ENCODE data around the gene PFAS. TPM values are rescaled to one million over a fixed set of nuclear protein-coding genes. Genes with fewer than 3 reads are reported as not detected.
A peak's percentile ranks its signal among the peaks of the same experiment; 100 is the strongest.
"Not testable (repeated sequence)": the region's sequence is repeated elsewhere in the genome, so short reads cannot be mapped to it uniquely, and the experiment has no call there.

The PFAS gene, protein sequence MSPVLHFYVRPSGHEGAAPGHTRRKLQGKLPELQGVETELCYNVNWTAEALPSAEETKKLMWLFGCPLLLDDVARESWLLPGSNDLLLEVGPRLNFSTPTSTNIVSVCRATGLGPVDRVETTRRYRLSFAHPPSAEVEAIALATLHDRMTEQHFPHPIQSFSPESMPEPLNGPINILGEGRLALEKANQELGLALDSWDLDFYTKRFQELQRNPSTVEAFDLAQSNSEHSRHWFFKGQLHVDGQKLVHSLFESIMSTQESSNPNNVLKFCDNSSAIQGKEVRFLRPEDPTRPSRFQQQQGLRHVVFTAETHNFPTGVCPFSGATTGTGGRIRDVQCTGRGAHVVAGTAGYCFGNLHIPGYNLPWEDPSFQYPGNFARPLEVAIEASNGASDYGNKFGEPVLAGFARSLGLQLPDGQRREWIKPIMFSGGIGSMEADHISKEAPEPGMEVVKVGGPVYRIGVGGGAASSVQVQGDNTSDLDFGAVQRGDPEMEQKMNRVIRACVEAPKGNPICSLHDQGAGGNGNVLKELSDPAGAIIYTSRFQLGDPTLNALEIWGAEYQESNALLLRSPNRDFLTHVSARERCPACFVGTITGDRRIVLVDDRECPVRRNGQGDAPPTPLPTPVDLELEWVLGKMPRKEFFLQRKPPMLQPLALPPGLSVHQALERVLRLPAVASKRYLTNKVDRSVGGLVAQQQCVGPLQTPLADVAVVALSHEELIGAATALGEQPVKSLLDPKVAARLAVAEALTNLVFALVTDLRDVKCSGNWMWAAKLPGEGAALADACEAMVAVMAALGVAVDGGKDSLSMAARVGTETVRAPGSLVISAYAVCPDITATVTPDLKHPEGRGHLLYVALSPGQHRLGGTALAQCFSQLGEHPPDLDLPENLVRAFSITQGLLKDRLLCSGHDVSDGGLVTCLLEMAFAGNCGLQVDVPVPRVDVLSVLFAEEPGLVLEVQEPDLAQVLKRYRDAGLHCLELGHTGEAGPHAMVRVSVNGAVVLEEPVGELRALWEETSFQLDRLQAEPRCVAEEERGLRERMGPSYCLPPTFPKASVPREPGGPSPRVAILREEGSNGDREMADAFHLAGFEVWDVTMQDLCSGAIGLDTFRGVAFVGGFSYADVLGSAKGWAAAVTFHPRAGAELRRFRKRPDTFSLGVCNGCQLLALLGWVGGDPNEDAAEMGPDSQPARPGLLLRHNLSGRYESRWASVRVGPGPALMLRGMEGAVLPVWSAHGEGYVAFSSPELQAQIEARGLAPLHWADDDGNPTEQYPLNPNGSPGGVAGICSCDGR (N-terminal part only)
- total RNA-seq = 19.3 and 23.7 TPM in 2 replicates

- peak; percentile 72 for DNase-seq (ENCODE audit: low read depth)
Measured at GRCh38 chr17:8248751-8249607, at the start of gene PFAS. PFAS (plus strand) TSS chr17:8249289; CDS start chr17:8253938, 4,649 bp downstream.

DNA sequence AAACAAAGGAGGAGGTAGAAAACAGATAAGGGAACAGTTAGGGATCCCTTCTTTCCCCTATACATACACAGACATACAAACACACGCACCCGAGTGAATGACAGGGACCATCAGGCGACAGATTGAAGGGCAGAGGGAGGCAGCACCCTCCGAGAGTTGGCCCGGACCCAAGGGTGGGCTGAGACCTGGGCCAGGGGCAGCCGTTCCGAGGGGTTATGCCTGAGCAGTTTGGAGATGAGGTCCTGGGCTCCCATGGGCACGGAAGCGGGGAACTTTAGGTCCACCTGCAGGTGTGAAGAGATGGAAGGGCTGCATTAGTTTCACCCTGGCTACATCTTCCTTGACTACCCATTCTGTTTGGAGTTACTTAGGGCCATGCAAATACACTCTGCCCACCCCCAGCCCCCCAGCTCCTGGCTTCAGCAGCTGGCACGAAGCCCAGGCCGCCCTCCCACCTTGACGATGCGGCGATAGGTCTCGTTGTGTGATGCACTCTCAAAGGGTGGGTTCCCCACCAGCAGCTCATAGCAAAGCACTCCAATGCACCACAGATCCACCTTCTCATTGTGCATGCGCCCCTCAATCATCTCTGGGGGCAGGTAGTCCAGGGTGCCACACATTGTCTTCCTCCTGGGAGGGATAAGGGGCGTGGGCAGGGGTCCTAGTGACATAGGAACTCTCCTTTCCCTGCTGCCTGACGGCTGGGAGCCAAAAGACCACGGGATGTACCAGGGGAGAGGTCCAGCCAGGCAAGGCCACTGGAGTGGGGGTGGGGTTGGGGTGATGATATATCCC lies 44.1 kb upstream of the PFAS start:
- DNase-seq (ENCODE audit: low read depth) = no peak

- no peak for DNase-seq (ENCODE audit: low read depth)
Measured at GRCh38 chr17:8206536-8206935, 42.6 kb upstream of the PFAS start.

- DNase-seq (ENCODE audit: low read depth) = peak; percentile 95
Measured at GRCh38 chr17:8209907-8210760, 39.0 kb upstream of the PFAS start, which contains the start of gene AURKB. AURKB (minus strand) TSS chr17:8210575; CDS start chr17:8210224, 351 bp downstream.

- no peak for DNase-seq (ENCODE audit: low read depth)
Measured at GRCh38 chr17:8210761-8211458, 38.2 kb upstream of the PFAS start.

GRCh38 chr17:8212312-8213180 lies 36.5 kb upstream of the PFAS start:
- no peak for DNase-seq (ENCODE audit: low read depth)

DNA sequence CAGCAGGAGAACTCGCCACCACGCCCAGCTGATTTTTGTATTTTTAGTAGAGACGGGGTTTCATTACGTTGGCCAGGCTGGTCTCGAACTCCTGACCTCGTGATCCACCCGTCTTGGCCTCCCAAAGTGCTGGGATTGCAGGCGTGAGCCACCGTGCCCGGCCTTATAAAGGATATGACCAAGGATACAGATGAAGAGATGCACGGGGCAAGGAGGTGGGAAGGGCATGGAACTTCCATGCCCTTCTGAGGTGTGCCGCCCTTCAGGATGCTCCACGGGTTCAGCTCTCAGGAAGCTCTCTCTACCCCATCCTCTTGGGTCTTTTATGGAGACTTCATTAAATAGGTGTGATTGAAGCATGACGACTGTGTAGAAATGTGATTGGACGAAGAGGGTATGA lies 35.1 kb upstream of the PFAS start:
- not testable (repeated sequence) for DNase-seq (ENCODE audit: low read depth)

DNA sequence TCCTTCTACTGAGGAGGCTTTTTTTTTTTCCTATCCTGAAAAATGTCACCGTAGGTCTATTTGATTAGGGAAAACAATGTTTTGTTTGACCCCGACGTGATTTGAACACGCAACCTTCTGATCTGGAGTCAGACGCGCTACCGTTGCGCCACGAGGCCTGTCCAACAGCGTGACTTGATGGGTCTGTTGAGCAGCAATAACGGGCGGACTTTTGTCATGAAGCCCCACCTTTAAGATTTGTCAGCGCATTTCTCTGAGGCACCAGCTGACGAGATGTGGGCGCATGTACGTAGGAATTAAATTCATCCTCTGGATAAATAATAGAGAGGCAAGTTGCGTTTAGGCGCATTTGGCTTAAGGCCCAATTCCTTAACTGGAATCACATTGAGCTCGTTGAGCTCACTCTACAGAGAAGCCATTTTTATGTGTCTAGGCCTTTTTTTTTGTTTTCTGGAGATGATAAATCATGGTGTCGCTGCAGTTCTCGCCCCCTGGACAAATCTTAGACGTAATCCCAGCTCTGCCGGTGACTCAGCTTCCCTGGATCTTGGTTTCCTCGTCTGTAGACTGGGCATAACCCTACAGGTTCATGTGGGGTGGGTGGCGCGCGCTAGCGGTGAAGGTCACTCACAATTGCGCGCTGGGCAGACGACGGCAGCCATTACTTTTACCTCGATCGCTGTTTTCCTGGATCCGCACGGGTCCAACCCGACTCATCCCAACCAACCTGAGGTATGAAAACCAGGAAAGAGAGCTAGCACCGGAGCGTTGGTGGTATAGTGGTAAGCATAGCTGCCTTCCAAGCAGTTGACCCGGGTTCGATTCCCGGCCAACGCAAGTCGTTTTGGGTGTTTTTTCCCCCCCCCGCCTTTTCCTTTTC lies 28.1 kb upstream of the PFAS start:
- peak; percentile 86 for DNase-seq (ENCODE audit: low read depth)

- DNase-seq (ENCODE audit: low read depth) = peak; percentile 88
Measured at GRCh38 chr17:8221663-8222379, 27.3 kb upstream of the PFAS start.

DNA sequence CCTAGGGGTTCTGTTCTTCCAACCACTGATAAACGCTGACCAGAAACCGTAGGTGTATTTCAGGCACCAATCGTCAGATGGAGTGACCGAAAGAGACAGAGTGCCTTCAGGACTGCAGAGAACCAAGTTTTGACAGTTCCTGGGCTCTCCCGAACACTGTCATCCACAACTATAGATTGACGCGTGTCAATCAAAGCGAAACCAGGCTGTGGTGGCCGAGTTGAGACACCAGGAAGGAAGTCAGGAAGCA lies 26.8 kb upstream of the PFAS start:
- DNase-seq (ENCODE audit: low read depth) = no peak

GRCh38 chr17:8222630-8223355 lies 26.3 kb upstream of the PFAS start:
- DNase-seq (ENCODE audit: low read depth) = peak; percentile 83

DNA sequence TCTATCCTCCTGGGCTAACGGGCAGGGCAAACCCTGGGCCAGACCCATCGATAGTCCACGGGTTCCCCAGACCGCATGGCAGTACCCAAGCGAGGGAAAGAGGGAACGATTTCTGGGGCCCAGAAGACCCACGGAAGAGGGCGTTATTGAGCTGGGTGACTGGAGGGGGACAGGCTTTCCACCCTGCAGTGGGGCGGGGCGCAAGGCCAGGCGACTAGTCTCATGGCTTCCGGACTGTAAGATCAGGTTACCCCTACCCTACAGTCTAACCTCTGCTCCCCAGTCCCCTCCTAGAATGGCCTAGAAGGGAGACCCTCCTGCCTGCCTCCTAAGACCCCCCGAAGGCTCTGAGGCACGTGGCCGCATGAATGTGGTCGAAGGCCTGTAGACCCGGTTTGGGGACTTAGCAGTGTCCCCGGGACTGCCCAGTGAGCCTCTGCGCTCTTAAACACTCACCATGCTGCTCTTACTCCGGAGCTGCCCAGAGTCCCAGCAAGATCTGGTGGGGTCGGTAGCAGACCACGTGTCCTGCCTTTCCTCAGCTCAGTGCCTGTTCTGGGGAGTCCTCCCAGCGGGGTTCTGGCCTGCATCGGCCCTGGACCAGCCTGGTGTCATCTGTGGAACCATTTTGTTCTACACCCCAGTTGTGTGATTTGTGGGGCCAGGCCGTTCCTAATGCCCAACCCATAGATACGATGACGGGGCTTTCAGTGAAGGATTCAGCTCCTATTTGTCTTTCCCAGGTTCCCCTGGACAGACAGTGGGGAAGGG lies 25.5 kb upstream of the PFAS start:
- DNase-seq (ENCODE audit: low read depth) = no peak

DNA sequence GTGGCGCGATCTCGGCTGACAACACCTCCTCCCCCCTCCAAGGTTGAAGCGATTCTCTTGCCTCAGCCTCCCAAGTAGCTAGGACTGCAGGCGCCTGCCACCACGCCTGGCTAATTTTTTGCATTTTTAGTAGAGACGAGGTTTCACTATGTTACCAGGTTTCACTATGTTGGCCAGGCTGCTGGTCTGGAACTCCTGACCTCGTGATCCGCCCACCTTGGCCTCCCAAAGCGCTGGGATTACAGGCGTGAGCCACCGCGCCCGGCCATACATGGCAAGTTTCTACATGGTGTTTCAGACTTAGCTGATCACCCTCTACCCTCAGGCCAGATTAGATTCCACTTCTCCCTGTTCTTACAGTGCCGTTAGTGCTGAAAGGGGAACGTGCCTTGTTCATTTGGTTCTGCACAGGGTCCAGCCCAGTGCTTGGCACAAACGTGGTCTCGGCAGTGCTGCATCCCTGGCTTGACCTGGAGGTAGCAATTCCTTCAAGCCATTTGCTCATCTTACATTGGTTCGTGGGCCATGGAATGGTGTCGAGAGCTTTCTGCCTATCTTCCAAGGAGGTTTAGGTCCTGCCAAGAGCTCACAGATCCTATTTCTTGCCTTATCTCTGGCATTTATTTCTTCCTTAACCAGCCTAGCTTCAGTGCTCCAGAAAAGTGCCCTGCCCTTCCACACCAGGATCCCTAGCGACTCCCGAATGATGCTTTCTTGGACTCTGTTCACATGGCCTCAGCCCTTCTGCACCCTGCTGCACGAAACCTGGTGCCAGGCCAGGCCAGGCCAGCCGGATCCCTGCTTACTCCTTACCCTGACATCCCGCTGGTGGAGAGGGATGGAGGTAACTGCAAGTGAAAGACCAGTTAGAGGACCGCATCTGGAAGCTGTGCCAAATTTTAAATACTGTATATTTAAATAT lies 23.9 kb upstream of the PFAS start:
- no peak for DNase-seq (ENCODE audit: low read depth)

Data from renal cortical epithelial cell (primary cell).